GM19099 (cell line): ENCODE measurements around the gene MXI1.

Source experiments
- POLR2A ChIP-seq: IDR thresholded peaks from 3 replicates; pipeline ENCODE4 v1.6.1; 2011; ENCODE audit warnings: low read depth; ENCODE audit not compliant: insufficient read length; ENCODE audit errors: extremely low read depth

Gene MXI1

DNA sequence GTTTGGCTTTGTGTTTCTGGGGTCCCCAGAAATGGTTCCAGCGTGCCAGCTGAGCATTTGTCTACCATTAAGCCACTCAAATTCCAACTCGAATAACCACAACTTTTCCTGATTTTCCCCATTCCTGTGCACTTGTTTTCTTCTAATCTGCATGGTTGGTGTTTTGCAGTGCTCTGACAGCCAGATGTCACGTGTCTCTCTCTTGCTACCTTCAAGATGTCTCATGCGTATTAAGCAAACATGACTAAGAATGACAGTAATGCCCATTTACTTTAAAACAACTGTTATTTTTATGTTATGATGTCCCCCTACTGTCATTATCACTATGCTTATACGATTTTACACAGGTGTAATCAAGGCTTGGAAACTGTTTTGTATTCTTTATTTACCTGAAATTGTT, 35.2 kb upstream of the MXI1 start:
- no peak for TF ChIP-seq POLR2A

GRCh38 chr10:110174201-110174600, 33.2 kb upstream of the MXI1 start:
- no peak for TF ChIP-seq POLR2A

DNA sequence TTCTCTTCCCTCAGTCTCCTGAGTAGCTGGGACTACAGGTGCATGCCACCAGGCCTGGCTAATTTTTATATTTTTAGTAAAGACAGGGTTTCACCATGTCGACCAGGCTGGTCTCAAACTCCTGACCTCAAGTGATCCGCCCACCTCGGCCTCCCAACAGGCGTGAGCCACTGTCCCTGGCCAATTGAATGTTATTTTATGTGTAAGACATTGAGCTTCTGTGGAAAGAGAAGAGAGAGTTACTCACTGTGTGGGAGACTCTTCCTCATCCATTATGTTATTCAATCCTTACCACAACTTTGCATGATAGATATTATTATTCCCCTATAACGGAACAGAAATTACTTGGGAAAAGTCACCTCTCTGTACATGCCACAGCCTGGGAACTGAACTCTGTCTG, 32.6 kb upstream of the MXI1 start:
- TF ChIP-seq POLR2A, result no peak

DNA sequence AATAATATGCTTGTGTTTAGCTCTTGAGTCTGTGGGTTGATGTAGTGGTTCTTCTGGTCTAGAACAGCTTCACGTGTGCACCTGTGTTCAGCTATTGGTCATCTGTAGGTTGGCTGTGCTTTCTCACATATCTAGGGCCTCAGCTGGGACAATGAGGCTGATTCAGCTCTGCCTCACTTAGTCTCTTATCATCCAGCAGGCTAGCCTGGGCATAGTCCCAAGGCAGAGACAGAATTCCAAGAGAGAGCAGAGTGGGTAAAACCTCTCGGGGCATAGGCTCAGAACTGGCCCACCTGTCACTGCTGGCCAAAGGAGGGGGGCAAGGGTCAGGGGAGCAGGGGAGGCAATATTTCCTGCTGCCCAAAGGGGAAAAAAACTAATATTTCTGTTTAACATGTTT, 32.0 kb upstream of the MXI1 start:
- TF ChIP-seq POLR2A, result no peak

DNA sequence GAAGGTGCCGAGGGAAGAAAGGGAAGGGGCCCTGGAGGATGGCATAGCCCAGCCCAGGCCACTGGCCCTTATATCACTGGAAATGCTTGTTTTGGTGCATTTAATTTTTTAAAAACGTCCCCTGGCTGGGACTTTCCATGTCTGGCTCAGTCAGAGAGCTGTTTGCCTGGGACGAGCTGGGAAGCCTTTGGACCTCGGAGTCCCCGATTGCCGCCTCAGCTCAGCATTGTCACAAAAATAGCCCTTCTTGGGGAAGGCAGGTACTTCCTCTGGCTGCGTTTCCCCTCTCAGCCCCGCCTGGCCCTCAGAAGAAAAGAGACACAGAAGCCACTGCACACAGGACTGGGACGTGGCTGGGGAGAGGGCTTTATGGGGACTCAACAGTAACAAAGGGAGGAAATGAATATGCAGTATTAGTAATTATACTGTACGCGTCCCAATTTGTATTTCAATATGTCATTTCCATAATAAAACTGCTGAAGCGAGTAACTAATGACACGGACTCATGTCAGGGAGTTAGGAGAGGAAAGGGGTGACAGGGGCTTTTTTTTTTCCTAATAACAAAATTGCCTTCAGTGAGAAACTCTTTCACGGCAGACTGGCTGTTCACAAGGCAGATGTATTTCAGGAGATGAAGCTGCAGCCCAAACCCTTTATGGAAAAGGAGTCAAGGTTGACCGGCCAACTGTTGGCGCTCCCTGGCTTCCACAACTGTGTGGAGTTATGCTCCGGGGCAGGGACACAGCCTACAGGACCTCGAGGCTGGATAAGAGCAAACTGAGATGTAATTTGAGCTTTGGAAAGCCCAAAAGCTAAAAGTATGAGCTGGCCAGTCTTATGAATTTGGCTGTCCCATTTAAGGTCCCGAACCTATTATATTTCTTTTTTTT, 31.0 kb upstream of the MXI1 start:
- no peak for TF ChIP-seq POLR2A

DNA sequence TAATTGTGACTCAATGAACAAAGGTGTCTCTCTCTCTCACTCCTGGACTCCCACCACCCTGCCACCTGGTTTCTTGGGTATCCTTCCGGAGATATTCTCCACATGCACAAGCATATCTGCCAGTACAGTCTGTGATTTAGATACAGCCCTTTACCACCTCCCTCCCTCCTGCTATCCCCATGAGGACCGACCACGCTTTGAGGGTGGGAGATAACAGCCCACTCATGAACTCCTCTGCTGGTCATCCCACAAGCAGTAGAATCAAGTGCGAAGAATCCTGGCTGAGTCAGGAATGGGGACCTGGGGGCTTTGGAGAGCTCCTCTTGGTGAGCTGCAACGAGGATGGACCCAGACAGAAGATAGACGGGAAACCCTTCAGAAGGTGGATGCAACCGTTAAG, 28.2 kb upstream of the MXI1 start:
- no peak for TF ChIP-seq POLR2A

- TF ChIP-seq POLR2A, result no peak
Measured at GRCh38 chr10:110181451-110181850, 26.0 kb upstream of the MXI1 start.

DNA sequence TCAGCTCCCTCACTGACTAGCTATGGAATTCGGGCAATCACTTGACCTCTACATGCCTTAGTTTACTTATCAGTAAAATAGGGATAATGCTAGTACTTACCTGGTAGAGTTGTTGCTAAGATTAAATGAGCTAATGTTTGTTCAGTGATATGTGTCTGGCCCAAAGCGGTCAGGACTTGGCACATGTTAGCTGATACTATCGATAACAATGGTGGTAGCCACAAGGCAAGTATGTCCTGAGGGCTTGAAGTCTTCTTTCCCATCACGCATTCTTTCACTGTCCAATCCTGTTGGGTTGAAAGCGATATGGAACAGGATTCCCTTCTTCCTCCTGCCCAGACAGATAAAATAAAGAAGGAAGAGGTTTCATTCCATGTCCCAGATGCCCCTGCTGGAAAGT, 25.5 kb upstream of the MXI1 start:
- no peak for TF ChIP-seq POLR2A

- no peak for TF ChIP-seq POLR2A
Measured at GRCh38 chr10:110184398-110184797, 23.0 kb upstream of the MXI1 start.

DNA sequence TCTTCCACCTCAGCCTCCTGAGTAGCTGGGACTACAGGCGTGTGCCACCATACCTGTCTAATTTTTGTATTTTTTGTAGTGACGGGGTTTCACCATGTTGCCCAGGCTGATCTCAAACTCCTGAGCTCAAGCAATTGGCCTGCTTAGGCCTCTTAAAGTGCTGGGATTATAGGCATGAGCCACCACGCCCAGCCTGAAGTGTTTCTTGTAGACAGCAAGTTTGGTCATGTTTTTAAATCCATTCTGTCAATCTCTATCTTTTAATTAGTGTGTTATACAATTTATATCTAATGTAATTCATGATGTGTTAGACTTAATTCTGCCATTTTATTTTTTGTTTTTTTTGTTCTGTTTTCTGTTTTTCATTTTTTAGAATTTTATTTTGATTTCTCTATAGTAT, 17.2 kb upstream of the MXI1 start:
- TF ChIP-seq POLR2A, result no peak

- no peak for TF ChIP-seq POLR2A
Measured at GRCh38 chr10:110192552-110192951, 14.9 kb upstream of the MXI1 start.

- no peak for TF ChIP-seq POLR2A
Measured at GRCh38 chr10:110200503-110200902, 6.9 kb upstream of the MXI1 start.

GRCh38 chr10:110203500-110204455, 3.6 kb upstream of the MXI1 start:
- TF ChIP-seq POLR2A, result no peak

DNA sequence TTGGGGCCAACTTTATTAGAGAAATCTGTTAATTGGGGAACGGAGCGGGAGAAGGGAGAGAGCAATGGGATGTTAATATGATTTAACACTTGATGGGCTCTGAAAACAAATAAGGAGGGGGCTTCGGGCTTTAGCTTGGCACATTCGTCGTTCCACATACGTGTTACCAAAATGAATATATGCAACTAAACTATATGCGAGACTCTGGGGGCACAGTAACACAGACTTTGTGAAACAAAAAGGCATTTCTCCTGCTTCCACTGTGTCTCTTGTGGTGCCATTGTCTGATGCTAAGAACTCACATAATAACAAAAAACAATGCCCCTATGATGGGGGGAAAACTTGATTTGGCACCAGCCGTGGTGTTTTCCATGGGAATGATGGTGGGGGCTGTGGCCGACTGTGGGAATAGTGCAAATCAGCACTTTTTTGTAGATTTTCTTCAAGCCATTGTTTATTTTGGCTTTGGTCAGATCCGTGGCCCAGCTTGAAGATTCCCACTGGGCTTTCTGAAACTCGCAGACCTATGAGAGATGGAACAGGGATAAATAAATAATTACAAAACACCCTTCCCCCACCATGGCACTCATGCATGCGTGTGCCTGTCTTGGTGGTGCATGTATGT, 2.2 kb upstream of the MXI1 start:
- TF ChIP-seq POLR2A, result no peak
